WTC11 (cell line): ENCODE data around the gene LRP11. TPM values are rescaled to one million over a fixed set of nuclear protein-coding genes. Genes with fewer than 3 reads are reported as not detected.

Experiments
- ATAC-seq: fragments of 200-7000 bp; cut with Tn5 transposase; 2 replicates; pipeline ENCODE4 v1.10.0; 2021; ENCODE audit warnings: mild to moderate bottlenecking, moderate library complexity
- CTCF ChIA-PET: fragments of 300-600 bp; sonication (Branson Sonifier 250); formaldehyde crosslinking; loops from one replicate; lab custom pipeline; 2021; ENCODE audit warnings: antibody characterized with exemption; lab: Charles Lee
- POLR2A ChIA-PET: fragments of 350-600 bp; sonication (Branson Sonifier 250); formaldehyde crosslinking; loops from one replicate; lab custom pipeline; 2021; ENCODE audit warnings: antibody characterized with exemption; lab: Charles Lee
- DNase-seq: peaks from one replicate; pipeline ENCODE4 v3.0.0; 2021; ENCODE audit warnings: low spot score
- H3K27ac Mint-ChIP-seq: 2 replicates; pipeline ENCODE4 v1.8.0; 2021; ENCODE audit warnings: mixed read lengths
- H3K27me3 Mint-ChIP-seq: 2 replicates; pipeline ENCODE4 v1.8.0; 2021; ENCODE audit warnings: low read depth, mild to moderate bottlenecking, moderate library complexity, mixed read lengths
- H3K36me3 Mint-ChIP-seq: 2 replicates; pipeline ENCODE4 v1.8.0; 2021; ENCODE audit warnings: mixed read lengths
- H3K4me1 Mint-ChIP-seq: 2 replicates; pipeline ENCODE4 v1.8.0; 2022; ENCODE audit warnings: mixed read lengths
- H3K4me3 Mint-ChIP-seq: 2 replicates; pipeline ENCODE4 v1.8.0; 2021; ENCODE audit warnings: mild to moderate bottlenecking, moderate library complexity, mixed read lengths
- H3K9me3 Mint-ChIP-seq: 2 replicates; pipeline ENCODE4 v1.8.0; 2021; ENCODE audit warnings: mixed read lengths
- ETV6 ChIP-seq: sonication (generic); formaldehyde crosslinking; IDR thresholded peaks from 2 replicates; pipeline ENCODE4 v1.8.1; 2022; ENCODE audit warnings: mild to moderate bottlenecking, missing genetic modification reagents
- FOXJ3 ChIP-seq: sonication (generic); formaldehyde crosslinking; IDR thresholded peaks from 2 replicates; pipeline ENCODE4 v1.9.0; 2021; ENCODE audit warnings: missing genetic modification reagents, mild to moderate bottlenecking, borderline replicate concordance
- HMGXB4 ChIP-seq: sonication (generic); formaldehyde crosslinking; IDR thresholded peaks from 2 replicates; pipeline ENCODE4 v1.8.1; 2023; ENCODE audit warnings: mild to moderate bottlenecking, moderate library complexity, missing genetic modification reagents
- KAT7 ChIP-seq: sonication (generic); formaldehyde crosslinking; IDR thresholded peaks from 2 replicates; pipeline ENCODE4 v1.8.1; 2023; ENCODE audit warnings: missing genetic modification reagents, mild to moderate bottlenecking, borderline replicate concordance
- MYBL2 ChIP-seq: sonication (generic); formaldehyde crosslinking; IDR thresholded peaks from 2 replicates; pipeline ENCODE4 v1.8.1; 2023; ENCODE audit warnings: mild to moderate bottlenecking, moderate library complexity, missing genetic modification reagents
- NFYB ChIP-seq: sonication (generic); formaldehyde crosslinking; conservative IDR thresholded peaks from 2 replicates; pipeline ENCODE4 v1.8.0; 2022; ENCODE audit warnings: low read depth, missing genetic modification reagents
- NR2C2 ChIP-seq: sonication (generic); formaldehyde crosslinking; IDR thresholded peaks from 2 replicates; pipeline ENCODE4 v1.8.0; 2022; ENCODE audit warnings: mild to moderate bottlenecking, missing genetic modification reagents
- USF2 ChIP-seq: sonication (generic); formaldehyde crosslinking; IDR thresholded peaks from 2 replicates; pipeline ENCODE4 v1.8.1; 2023; ENCODE audit warnings: mild to moderate bottlenecking, missing genetic modification reagents, moderate library complexity
- ZNF121 ChIP-seq: sonication (generic); formaldehyde crosslinking; IDR thresholded peaks from 2 replicates; pipeline ENCODE4 v1.8.0; 2023; ENCODE audit warnings: missing genetic modification reagents
- ZNF219 ChIP-seq: sonication (generic); formaldehyde crosslinking; IDR thresholded peaks from 2 replicates; pipeline ENCODE4 v1.8.0; 2023; ENCODE audit warnings: missing genetic modification reagents, mild to moderate bottlenecking, borderline replicate concordance
- ZNF263 ChIP-seq: sonication (generic); formaldehyde crosslinking; IDR thresholded peaks from 2 replicates; pipeline ENCODE4 v1.8.1; 2022; ENCODE audit warnings: low read depth, mild to moderate bottlenecking, moderate library complexity, missing genetic modification reagents
- ZNF281 ChIP-seq: sonication (generic); formaldehyde crosslinking; IDR thresholded peaks from 2 replicates; pipeline ENCODE4 v1.8.0; 2023; ENCODE audit warnings: mild to moderate bottlenecking, missing genetic modification reagents
- ZNF423 ChIP-seq: fragments of 250-450 bp; sonication (Bioruptor Pico); IDR thresholded peaks from 2 replicates; pipeline ENCODE4 v2.1.2; 2022; ENCODE audit warnings: mild to moderate bottlenecking, moderate library complexity
- total RNA-seq: library from RNA; stranded (reverse); gene quantifications from 3 replicates; pipeline ENCODE4 v1.2.3, GENCODE V29; 2021
- TF ChIP-seq, protein P1 (sequence below): fragments of 200-600 bp; IDR thresholded peaks from 2 replicates; pipeline ENCODE4 v1.8.0; 2022; ENCODE audit warnings: antibody characterized with exemption
- TF ChIP-seq, protein P2 (sequence below): sonication (generic); formaldehyde crosslinking; IDR thresholded peaks from 2 replicates; pipeline ENCODE4 v1.8.1; 2023; ENCODE audit warnings: mild to moderate bottlenecking, missing genetic modification reagents
- TF ChIP-seq, protein P3 (sequence below): fragments of 250-450 bp; sonication (Bioruptor Pico); conservative IDR thresholded peaks from 2 replicates; pipeline ENCODE4 v1.9.0; 2021; ENCODE audit warnings: mild to moderate bottlenecking
- TF ChIP-seq, protein P4 (sequence below): sonication (generic); formaldehyde crosslinking; IDR thresholded peaks from 2 replicates; pipeline ENCODE4 v1.8.1; 2022; ENCODE audit warnings: mild to moderate bottlenecking, missing genetic modification reagents, moderate library complexity, borderline replicate concordance
- TF ChIP-seq, protein P5 (sequence below): sonication (generic); formaldehyde crosslinking; IDR thresholded peaks from 2 replicates; pipeline ENCODE4 v1.8.1; 2022; ENCODE audit warnings: missing genetic modification reagents, borderline replicate concordance
- TF ChIP-seq, protein P6 (sequence below): sonication (generic); formaldehyde crosslinking; IDR thresholded peaks from 2 replicates; pipeline ENCODE4 v1.8.1; 2023; ENCODE audit warnings: mild to moderate bottlenecking, missing genetic modification reagents

Gene LRP11
- total RNA-seq, 1 experiment from 2014 or later, result 19.8 TPM

DNA sequence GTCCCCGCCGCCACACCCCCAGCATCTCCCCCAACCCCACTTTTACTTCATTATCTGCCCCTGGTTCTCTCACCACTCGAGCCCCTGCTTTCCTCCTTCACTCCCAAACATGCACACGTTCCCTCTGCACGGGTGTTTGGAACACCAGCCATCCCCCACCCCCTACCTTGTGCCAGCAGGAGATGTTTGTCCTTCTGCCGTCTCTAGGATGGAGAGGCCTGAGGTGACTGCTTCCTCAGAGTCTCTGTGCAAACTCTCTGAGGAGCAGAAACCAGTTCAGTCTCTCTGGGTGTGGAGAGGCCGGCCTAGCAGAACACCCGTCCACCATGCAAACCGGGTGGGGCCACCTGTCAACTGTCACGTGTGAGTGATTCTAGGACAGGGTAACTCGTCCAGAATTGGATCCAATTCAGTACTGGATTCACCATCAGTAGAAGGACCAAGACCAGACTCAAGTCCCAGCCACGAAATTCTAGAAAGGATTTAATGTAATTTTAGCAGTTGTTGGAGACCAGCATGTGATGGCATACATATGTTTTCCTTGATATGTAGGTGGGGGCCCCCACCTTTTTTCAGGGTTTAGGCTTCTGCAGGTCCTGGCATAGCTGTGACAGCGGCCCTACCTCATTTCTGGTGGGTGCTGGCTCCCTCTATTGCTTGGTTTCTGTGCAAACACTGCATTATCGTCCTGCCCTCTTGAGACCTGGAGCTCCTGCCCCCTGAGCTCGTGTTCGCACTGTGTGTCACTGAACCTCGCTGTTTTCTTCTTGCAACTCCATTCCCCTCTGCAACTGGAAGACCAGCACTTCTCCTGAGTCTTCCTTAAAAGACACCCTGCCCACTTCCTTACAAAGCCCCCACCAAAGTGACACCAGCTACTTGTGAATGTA lies 33.9 kb upstream of the LRP11 start, which contains the start of gene RAET1E:
RAET1E (minus strand) TSS at position 259 of the 890 bp plus-strand sequence. CDS start 7,212 bp downstream, outside the sequence.
- TF ChIP-seq, protein P1, sequence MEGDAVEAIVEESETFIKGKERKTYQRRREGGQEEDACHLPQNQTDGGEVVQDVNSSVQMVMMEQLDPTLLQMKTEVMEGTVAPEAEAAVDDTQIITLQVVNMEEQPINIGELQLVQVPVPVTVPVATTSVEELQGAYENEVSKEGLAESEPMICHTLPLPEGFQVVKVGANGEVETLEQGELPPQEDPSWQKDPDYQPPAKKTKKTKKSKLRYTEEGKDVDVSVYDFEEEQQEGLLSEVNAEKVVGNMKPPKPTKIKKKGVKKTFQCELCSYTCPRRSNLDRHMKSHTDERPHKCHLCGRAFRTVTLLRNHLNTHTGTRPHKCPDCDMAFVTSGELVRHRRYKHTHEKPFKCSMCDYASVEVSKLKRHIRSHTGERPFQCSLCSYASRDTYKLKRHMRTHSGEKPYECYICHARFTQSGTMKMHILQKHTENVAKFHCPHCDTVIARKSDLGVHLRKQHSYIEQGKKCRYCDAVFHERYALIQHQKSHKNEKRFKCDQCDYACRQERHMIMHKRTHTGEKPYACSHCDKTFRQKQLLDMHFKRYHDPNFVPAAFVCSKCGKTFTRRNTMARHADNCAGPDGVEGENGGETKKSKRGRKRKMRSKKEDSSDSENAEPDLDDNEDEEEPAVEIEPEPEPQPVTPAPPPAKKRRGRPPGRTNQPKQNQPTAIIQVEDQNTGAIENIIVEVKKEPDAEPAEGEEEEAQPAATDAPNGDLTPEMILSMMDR, result no peak
- TF ChIP-seq NFYB (no peak), NR2C2 (no peak), HMGXB4 (CRISPR knock-in tag) (no peak), ETV6 (CRISPR knock-in tag) (no peak), FOXJ3 (CRISPR knock-in tag) (no peak), ZNF281 (no peak), MYBL2 (CRISPR knock-in tag) (no peak), USF2 (CRISPR knock-in tag) (no peak), ZNF121 (CRISPR knock-in tag) (no peak), ZNF219 (CRISPR knock-in tag) (no peak), KAT7 (CRISPR knock-in tag) (no peak), ZNF423 (CRISPR knock-in tag) (no peak), ZNF263 (CRISPR knock-in tag) (no peak)
- TF ChIP-seq, protein P2, sequence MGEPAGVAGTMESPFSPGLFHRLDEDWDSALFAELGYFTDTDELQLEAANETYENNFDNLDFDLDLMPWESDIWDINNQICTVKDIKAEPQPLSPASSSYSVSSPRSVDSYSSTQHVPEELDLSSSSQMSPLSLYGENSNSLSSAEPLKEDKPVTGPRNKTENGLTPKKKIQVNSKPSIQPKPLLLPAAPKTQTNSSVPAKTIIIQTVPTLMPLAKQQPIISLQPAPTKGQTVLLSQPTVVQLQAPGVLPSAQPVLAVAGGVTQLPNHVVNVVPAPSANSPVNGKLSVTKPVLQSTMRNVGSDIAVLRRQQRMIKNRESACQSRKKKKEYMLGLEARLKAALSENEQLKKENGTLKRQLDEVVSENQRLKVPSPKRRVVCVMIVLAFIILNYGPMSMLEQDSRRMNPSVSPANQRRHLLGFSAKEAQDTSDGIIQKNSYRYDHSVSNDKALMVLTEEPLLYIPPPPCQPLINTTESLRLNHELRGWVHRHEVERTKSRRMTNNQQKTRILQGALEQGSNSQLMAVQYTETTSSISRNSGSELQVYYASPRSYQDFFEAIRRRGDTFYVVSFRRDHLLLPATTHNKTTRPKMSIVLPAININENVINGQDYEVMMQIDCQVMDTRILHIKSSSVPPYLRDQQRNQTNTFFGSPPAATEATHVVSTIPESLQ (CRISPR knock-in tag), result no peak
- TF ChIP-seq, protein P3, sequence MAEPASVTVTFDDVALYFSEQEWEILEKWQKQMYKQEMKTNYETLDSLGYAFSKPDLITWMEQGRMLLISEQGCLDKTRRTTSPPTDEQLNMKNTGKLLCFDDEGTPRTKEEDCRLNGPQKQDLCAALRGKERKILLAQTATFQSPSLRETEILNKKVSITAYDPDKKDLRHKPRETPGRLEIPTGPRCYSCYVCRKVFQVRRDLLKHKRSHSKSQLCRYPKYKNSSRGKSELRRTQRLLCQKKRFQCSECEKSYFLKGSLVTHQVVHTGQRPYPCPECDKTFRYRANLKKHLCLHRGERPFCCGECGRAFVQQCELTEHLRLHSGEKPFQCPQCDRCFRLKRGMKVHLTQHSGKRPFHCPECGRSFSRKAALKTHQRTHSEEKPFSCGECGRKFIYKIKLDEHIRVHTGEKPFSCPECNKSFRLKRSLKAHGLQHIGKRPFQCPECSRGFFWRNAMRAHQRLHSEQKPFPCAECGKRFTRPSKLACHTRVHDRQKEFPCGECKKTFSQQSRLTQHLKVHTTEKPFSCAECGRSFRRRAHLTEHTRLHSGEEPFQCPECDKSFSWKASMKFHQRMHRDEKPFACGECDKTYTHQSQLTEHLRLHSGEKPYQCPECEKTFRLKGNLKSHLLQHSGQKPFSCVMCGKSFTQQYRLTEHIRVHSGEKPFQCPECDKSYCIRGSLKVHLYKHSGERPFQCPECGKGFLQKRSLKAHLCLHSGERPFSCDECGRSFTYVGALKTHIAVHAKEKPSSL, result no peak
- TF ChIP-seq, protein P4, sequence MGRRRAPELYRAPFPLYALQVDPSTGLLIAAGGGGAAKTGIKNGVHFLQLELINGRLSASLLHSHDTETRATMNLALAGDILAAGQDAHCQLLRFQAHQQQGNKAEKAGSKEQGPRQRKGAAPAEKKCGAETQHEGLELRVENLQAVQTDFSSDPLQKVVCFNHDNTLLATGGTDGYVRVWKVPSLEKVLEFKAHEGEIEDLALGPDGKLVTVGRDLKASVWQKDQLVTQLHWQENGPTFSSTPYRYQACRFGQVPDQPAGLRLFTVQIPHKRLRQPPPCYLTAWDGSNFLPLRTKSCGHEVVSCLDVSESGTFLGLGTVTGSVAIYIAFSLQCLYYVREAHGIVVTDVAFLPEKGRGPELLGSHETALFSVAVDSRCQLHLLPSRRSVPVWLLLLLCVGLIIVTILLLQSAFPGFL (CRISPR knock-in tag), result no peak
- TF ChIP-seq, protein P5, sequence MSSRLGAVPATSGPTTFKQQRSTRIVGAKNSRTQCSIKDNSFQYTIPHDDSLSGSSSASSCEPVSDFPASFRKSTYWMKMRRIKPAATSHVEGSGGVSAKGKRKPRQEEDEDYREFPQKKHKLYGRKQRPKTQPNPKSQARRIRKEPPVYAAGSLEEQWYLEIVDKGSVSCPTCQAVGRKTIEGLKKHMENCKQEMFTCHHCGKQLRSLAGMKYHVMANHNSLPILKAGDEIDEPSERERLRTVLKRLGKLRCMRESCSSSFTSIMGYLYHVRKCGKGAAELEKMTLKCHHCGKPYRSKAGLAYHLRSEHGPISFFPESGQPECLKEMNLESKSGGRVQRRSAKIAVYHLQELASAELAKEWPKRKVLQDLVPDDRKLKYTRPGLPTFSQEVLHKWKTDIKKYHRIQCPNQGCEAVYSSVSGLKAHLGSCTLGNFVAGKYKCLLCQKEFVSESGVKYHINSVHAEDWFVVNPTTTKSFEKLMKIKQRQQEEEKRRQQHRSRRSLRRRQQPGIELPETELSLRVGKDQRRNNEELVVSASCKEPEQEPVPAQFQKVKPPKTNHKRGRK (CRISPR knock-in tag), result no peak
- TF ChIP-seq, protein P6, sequence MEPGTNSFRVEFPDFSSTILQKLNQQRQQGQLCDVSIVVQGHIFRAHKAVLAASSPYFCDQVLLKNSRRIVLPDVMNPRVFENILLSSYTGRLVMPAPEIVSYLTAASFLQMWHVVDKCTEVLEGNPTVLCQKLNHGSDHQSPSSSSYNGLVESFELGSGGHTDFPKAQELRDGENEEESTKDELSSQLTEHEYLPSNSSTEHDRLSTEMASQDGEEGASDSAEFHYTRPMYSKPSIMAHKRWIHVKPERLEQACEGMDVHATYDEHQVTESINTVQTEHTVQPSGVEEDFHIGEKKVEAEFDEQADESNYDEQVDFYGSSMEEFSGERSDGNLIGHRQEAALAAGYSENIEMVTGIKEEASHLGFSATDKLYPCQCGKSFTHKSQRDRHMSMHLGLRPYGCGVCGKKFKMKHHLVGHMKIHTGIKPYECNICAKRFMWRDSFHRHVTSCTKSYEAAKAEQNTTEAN (CRISPR knock-in tag), result no peak

More for the DNA sequence above, 33.9 kb upstream of the LRP11 start, which contains the start of gene RAET1E:
- ATAC-seq (peak; percentile 84), DNase-seq (peak; percentile 21)
- H3K9me3 Mint-ChIP-seq, result no peaks in the 10 kb centered on the region
- H3K4me3 Mint-ChIP-seq, result no peak within 1 kb of the TSS
- no peak within 1 kb of the TSS for H3K27ac Mint-ChIP-seq
- CTCF ChIA-PET, result interaction anchor here (0.6 to 1.1 kb wide), 7 partner anchors 12 to 66 kb away, joined by 3 to 9 read pairs (median 3); no protein-coding TSS in a partner anchor
- POLR2A ChIA-PET, result no interaction called here
- H3K4me1 Mint-ChIP-seq, result peaks cover 14% of the 10 kb centered on the region
- H3K27me3 Mint-ChIP-seq, result peaks cover 6% of the 10 kb centered on the region; the same call in 1 of the 2 replicates
- no peaks in the 10 kb centered on the region for H3K36me3 Mint-ChIP-seq
